ENCODE measurements around the gene CD22. TPM values are rescaled to one million over a fixed set of nuclear protein-coding genes. Genes with fewer than 3 reads are reported as not detected.

CD22 gene
- total and polyA plus RNA-seq, 2 of the 4 experiments (the other 2 are of a cell fraction), result 0.18 to 0.22 TPM

DNA sequence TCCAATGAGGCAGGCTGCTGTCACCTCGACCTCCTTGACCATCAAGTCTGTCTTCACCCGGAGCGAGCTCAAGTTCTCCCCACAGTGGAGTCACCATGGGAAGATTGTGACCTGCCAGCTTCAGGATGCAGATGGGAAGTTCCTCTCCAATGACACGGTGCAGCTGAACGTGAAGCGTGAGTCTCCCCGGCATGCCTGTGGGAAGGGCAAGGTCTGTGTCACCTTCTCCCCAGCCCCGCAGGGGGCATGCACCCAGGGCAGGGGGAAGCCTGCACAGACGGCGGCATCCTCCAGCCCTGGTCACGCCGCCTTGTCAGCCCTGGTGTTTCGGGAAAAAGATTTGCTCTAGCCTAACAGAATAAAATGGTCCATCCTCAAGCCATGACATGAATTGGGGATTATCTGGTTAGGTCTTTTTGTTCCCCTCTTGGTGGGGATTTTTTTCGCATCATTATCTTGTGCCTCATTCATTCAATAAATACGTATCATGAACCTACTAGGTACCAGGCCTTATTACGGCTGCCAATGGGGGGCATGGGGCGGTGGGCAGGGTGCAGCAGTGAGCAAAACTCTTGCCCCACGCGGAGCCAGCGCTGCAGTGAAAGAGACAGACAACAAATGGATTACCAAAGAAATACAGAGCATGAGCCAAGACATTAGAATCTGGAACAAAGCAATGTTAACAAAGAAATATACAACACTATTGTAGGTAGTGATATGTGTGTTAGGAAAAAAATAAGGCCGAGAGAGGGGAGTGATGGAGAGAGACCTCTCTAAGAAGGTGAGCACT lies 7.4 kb downstream of the CD22 start (continued):
- no peak for TF ChIP-seq SMC3 (IDR thresholded peaks at IDR 0.05; ENCODE audit: low read depth, low read length)

DNA sequence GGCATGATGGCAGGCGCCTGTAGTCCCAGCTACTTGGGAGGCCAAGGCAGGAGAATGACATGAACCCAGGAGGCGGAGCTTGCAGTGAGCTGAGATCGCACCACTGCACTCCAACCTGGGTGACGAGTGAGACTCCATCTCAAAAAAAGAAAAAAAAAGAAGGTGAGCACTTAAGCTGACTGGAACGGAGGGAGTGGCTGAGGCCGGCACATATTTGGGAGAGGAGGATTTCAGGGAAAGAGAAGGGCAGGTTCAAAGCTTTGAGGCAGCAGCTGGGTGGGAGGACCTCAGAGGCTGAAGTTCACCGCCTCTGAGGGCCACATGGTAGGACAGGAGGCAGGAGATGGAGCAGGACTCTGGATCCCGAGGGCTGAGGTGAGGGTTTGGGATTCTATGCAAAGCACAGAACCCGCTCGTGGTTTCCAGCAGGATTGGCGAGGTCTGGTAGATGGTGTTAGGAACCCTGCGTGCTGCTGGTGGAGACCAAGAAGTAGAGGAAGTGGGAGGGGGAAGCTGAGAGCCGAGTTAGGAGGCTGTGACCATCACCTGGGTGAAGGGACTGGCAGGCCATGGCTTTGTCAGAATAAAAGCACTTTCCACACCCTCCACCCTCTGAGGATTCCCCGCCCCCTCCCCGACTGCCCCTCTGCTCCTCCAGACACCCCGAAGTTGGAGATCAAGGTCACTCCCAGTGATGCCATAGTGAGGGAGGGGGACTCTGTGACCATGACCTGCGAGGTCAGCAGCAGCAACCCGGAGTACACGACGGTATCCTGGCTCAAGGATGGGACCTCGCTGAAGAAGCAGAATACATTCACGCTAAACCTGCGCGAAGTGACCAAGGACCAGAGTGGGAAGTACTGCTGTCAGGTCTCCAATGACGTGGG lies 8.4 kb downstream of the CD22 start:
- intact Hi-C loops (cut with micrococcal nuclease) (no loop called here), in situ Hi-C loops (cut with MboI; ENCODE audit: low sequenced_read_pairs) (loop anchor here (25.0 kb wide), 1 partner anchor 250 kb away; the partner anchor contains the start of gene PMIS2), dilution Hi-C loops (cut with HindIII; ENCODE audit: low sequenced_read_pairs, unreplicated experiment) (no loop called here)
- Histone ChIP-seq H2BK5ac (ENCODE audit: low read depth, low read length, poor library complexity, severe bottlenecking) (no peak overlapping the region), H3K36me3 (ENCODE audit: control insufficient read depth, insufficient read depth, low read length) (no peaks in the 10 kb centered on the region), H3K23ac (ENCODE audit: low read depth, low read length) (no peak overlapping the region), H2AK9ac (replicated peaks; ENCODE audit: low read depth, low read length, poor library complexity) (no peak overlapping the region), H4K91ac (ENCODE audit: insufficient read depth, low read depth, low read length) (no peak overlapping the region), H3K4me1 (ENCODE audit: control insufficient read depth, insufficient read depth, low read length) (no peaks in the 10 kb centered on the region), H4K8ac (ENCODE audit: low read depth in 2 of 2, low read length in 2 of 2) (no peak overlapping the region), H3K14ac (replicated peaks; ENCODE audit: low read depth, low read length) (no peak overlapping the region), H2AFZ (replicated peaks; ENCODE audit: low read length, poor library complexity) (no peak overlapping the region), H2BK15ac (ENCODE audit: low read depth, low read length) (no peak overlapping the region), H2BK20ac (ENCODE audit: low read depth, low read length) (no peak overlapping the region), H2BK120ac (ENCODE audit: low read depth, low read length) (no peak overlapping the region), H3K18ac (ENCODE audit: low read depth, low read length) (no peak overlapping the region), H3K27me3 (ENCODE audit: control insufficient read depth, insufficient read depth, low read length) (peaks cover 5% of the 10 kb centered on the region; the same call in 1 of the 2 replicates), H3K4ac (ENCODE audit: low read depth, low read length) (no peak overlapping the region), H3K9ac (ENCODE audit: low read depth, low read length) (no peak overlapping the region), H3K4me3 (ENCODE audit: insufficient read depth, low read depth, low read length) (no peak overlapping the region), H3K56ac (ENCODE audit: extremely low read depth, insufficient read depth, low read length) (no peak overlapping the region), H4K5ac (ENCODE audit: low read depth, low read length) (no peak overlapping the region), H3K79me1 (ENCODE audit: low read depth in 1 of 2, low read length in 2 of 2) (no peaks in the 10 kb centered on the region), H4K20me1 (ENCODE audit: insufficient read depth, low read length) (no peaks in the 10 kb centered on the region), H3K4me2 (ENCODE audit: low read depth, low read length) (no peak overlapping the region), H3K9me1 (ENCODE audit: insufficient read depth, low read length) (no peaks in the 10 kb centered on the region), H3K27ac (ENCODE audit: insufficient read depth, low read length) (no peak overlapping the region), H2AK5ac (ENCODE audit: low read depth, low read length) (no peak overlapping the region), H3K9me3 (ENCODE audit: control insufficient read depth, insufficient read depth, low read length) (no peaks in the 10 kb centered on the region)
- no TSS peak for BruUV-seq (replicated peaks)
- no peak for DNase-seq
- POLR2A ChIA-PET (ENCODE audit: unreplicated experiment), result no interaction called here
- TF ChIP-seq RFX5 (IDR thresholded peaks at IDR 0.05; ENCODE audit: low read depth, low read length) (no peak), RCOR1 (IDR thresholded peaks at IDR 0.05; ENCODE audit: insufficient replicate concordance, low read length) (no peak), MAZ (IDR thresholded peaks at IDR 0.05; ENCODE audit: borderline replicate concordance, low read depth, low read length) (no peak)
- TF ChIP-seq, protein P1, sequence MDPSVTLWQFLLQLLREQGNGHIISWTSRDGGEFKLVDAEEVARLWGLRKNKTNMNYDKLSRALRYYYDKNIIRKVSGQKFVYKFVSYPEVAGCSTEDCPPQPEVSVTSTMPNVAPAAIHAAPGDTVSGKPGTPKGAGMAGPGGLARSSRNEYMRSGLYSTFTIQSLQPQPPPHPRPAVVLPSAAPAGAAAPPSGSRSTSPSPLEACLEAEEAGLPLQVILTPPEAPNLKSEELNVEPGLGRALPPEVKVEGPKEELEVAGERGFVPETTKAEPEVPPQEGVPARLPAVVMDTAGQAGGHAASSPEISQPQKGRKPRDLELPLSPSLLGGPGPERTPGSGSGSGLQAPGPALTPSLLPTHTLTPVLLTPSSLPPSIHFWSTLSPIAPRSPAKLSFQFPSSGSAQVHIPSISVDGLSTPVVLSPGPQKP (IDR thresholded peaks at IDR 0.05; ENCODE audit: borderline replicate concordance, low read depth, low read length), result no peak
- ATAC-seq (ENCODE audit: low read depth), result no peak
- CTCF ChIA-PET, result no interaction called here
- WGBS, 2 experiments (ENCODE audit: extremely low coverage in 2 of 2, insufficient read length in 1 of 2), result 79% methylated on average over 13 of the region's 25 CpGs; no CpG with 5 or more reads in 1 of the 2 experiments

All from IMR-90 (cell line).